ENCODE data around the gene RASA3.

The RASA3 gene

GRCh38 chr13:113947311-113948033 is 185.0 kb downstream of the RASA3 start:
- no peak for TF ChIP-seq GATA2 (IDR thresholded peaks at IDR 0.05; ENCODE audit: low read depth, low read length)
- no peak for TF ChIP-seq GATA3 (IDR thresholded peaks at IDR 0.05; ENCODE audit: low read depth, low read length)

GRCh38 chr13:113946409-113947181 is 185.8 kb downstream of the RASA3 start:
- no peak for TF ChIP-seq GATA3 (IDR thresholded peaks at IDR 0.05; ENCODE audit: low read depth, low read length)
- no peak for TF ChIP-seq GATA2 (IDR thresholded peaks at IDR 0.05; ENCODE audit: low read depth, low read length)

GRCh38 chr13:113945857-113946408 is 186.5 kb downstream of the RASA3 start:
- TF ChIP-seq GATA3 (IDR thresholded peaks at IDR 0.05; ENCODE audit: low read depth, low read length) (no peak), GATA2 (IDR thresholded peaks at IDR 0.05; ENCODE audit: low read depth, low read length) (no peak)

GRCh38 chr13:113943821-113944565 is 188.4 kb downstream of the RASA3 start:
- no peak for TF ChIP-seq GATA3 (IDR thresholded peaks at IDR 0.05; ENCODE audit: low read depth, low read length)
- TF ChIP-seq GATA2 (IDR thresholded peaks at IDR 0.05; ENCODE audit: low read depth, low read length): no peak

- TF ChIP-seq GATA2 (IDR thresholded peaks at IDR 0.05; ENCODE audit: low read depth, low read length) (no peak), GATA3 (IDR thresholded peaks at IDR 0.05; ENCODE audit: low read depth, low read length) (no peak)
These were observed 189.8 kb downstream of the RASA3 start for GRCh38 chr13:113942591-113943103.

- TF ChIP-seq GATA2 (IDR thresholded peaks at IDR 0.05; ENCODE audit: low read depth, low read length) (no peak), GATA3 (IDR thresholded peaks at IDR 0.05; ENCODE audit: low read depth, low read length) (no peak)
These were observed 190.7 kb downstream of the RASA3 start for GRCh38 chr13:113941571-113942191.

GRCh38 chr13:113939944-113940297 is 192.5 kb downstream of the RASA3 start:
- TF ChIP-seq GATA2 (IDR thresholded peaks at IDR 0.05; ENCODE audit: low read depth, low read length): no peak
- no peak for TF ChIP-seq GATA3 (IDR thresholded peaks at IDR 0.05; ENCODE audit: low read depth, low read length)

GRCh38 chr13:113939129-113939943 is 193.1 kb downstream of the RASA3 start:
- no peak for TF ChIP-seq GATA3 (IDR thresholded peaks at IDR 0.05; ENCODE audit: low read depth, low read length)
- TF ChIP-seq GATA2 (IDR thresholded peaks at IDR 0.05; ENCODE audit: low read depth, low read length): no peak

- TF ChIP-seq GATA2 (IDR thresholded peaks at IDR 0.05; ENCODE audit: low read depth, low read length) (no peak), GATA3 (IDR thresholded peaks at IDR 0.05; ENCODE audit: low read depth, low read length) (no peak)
These were observed 193.7 kb downstream of the RASA3 start for GRCh38 chr13:113938716-113939115.

- TF ChIP-seq GATA2 (IDR thresholded peaks at IDR 0.05; ENCODE audit: low read depth, low read length): no peak
- no peak for TF ChIP-seq GATA3 (IDR thresholded peaks at IDR 0.05; ENCODE audit: low read depth, low read length)
These were observed 194.2 kb downstream of the RASA3 start for GRCh38 chr13:113938246-113938645.

- no peak for TF ChIP-seq GATA3 (IDR thresholded peaks at IDR 0.05; ENCODE audit: low read depth, low read length)
- TF ChIP-seq GATA2 (IDR thresholded peaks at IDR 0.05; ENCODE audit: low read depth, low read length): no peak
These were observed 194.8 kb downstream of the RASA3 start for GRCh38 chr13:113937527-113938180.

- TF ChIP-seq GATA2 (IDR thresholded peaks at IDR 0.05; ENCODE audit: low read depth, low read length) (no peak), GATA3 (IDR thresholded peaks at IDR 0.05; ENCODE audit: low read depth, low read length) (no peak)
These were observed 195.3 kb downstream of the RASA3 start for GRCh38 chr13:113937073-113937472.
